ENCODE results near the gene ALAS1.

Gene ALAS1

DNA sequence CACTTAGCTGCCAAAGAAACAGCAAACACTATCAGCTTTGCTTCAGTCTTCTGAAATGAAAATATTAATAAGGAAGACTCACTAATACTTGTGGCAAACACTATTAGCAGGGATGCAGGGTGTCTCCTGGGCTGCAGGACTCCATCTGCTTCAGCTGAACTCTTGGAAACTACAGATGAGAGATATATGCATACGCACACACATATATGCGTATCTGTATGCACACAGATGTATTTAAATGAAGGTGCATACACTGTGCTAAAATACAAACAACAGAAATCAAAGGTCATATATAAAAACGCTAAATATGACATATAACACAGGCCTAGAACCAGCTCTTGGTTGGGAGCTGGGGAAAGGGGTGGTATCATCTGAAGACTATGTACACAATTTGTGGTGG lies 58.2 kb downstream of the ALAS1 start:
- DNase-seq, result no peak

DNA sequence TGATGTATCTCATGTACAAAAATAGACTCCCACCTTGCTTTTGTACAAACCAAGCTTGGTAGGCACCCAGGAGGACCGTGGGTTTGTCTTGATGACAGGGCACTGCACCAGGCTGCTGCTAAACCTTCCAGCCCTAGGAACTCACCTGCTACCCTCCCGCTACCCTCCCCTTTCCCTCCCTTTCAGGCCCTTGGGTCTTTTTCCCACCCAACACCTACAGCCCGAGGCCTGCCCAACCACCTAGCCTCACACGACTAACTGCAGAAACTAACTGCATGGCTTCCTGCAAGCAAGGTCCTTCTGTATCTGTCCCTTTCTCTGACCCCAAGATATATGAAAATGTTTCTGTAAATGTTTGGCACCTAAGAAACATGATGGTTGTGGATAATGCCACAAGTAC lies 58.7 kb downstream of the ALAS1 start:
- DNase-seq, result no peak

DNA sequence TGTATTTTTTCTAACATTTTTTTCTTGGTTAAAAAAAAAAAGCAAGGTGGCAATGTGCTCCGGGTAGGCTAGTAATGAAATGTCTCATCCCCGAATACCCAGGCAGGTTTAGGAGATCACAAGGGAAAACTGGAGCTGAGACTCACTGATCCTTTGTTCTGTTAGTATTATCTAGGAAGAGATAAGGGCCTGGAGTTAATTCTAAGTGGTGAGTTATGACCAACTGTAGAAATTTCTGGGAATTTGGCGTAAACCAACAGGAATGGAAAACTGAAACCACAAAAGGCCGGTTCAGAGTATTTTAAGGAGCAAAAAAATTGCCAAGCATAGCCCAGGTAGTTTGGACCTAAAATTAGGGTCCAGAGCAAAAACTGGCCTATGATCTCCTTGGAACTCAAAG lies 60.0 kb downstream of the ALAS1 start:
- DNase-seq, result no peak

DNA sequence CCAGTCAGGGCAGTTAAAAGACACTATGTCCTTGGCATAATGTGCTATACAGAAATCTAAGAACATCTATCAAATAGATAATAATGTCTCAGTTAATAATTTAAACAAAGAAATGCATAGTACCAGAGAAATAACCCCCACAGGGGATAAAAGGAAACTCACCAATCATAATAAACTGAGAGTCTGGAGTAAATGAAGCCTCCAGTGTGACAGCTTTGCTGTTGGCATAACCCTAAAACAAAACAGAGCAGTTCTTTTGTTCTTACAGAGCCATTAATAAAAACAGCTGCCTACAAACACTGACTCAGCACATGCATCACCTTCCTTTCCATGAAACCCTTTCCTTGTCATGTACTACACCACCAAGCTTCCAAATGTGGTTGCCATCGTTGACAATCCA lies 61.1 kb downstream of the ALAS1 start:
- DNase-seq, result no peak

DNA sequence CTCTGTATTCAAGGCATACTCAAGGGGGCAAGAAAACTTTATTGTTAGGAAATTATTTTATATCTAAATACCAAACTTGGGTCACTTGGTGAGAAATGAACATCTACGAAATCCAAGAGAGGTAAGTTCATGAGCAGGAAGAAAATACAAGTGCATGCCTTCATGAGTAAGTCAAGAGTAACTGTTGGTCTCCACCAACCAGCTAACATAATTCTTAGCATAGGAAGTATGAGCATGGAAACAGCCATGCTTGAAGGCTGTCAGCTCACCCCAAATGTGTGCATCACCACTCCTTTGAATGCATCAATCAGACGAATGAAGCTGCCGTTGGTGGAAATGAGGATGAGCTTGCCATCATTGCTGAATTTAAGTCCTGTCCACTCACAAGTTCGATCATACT lies 61.5 kb downstream of the ALAS1 start:
- no peak for DNase-seq

DNA sequence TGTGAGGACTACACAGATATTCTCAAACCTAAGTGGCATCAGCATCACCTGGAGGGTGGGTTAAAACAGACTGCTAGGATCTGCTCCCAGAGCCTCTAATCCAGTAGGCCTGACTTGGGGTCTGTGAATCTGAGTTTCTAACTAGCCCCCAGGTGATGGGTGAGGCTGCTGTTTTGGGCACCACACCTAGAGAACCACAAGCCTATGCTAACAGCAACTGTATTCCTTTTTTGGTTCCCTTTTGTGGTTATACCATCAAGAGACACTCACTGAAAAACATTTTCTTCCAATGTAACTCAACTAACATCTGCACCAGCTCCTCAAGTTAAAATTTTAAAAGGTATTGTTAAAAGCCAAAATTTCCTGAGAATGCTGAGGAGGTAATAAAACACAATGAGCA lies 64.5 kb downstream of the ALAS1 start:
- DNase-seq, result no peak
